Measurements from ENCODE around the gene SIRPB2. TPM values are rescaled to one million over a fixed set of nuclear protein-coding genes. Genes with fewer than 3 reads are reported as not detected.

The SIRPB2 gene
- total RNA-seq, 1 donor from 2014 or later = not detected

GRCh38 chr20:1489325-1489724 is 1.9 kb downstream of the SIRPB2 start:
- H3K27me3 Mint-ChIP-seq = peaks cover 9% of the 10 kb centered on the region
- ChIA-PET POLR2A (no interaction called here), CTCF (interaction anchor here (2.0 kb wide), 1 partner anchor 14 kb away, joined by 9 read pairs; no protein-coding TSS in a partner anchor)
- H3K4me1 Mint-ChIP-seq = peaks cover 28% of the 10 kb centered on the region
- no peaks in the 10 kb centered on the region for H3K36me3 Mint-ChIP-seq (ENCODE audit: low read depth)
- H3K27ac Mint-ChIP-seq = no peak overlapping the region
- no peak overlapping the region for H3K4me3 Mint-ChIP-seq
- no peak for TF ChIP-seq CTCF (IDR thresholded peaks at IDR 0.05)
- H3K9me3 Mint-ChIP-seq = no peaks in the 10 kb centered on the region
- intact Hi-C loops (cut with micrococcal nuclease) = no loop called here
- no peak for ATAC-seq (ENCODE audit: low read depth)
- DNase-seq = no peak

GRCh38 chr20:1486566-1486965 is 4.7 kb downstream of the SIRPB2 start:
- TF ChIP-seq CTCF (IDR thresholded peaks at IDR 0.05) = no peak
- DNase-seq = no peak
- no peak for ATAC-seq (ENCODE audit: low read depth)
- intact Hi-C loops (cut with micrococcal nuclease) = no loop called here
- H3K4me1 Mint-ChIP-seq = peaks cover 8% of the 10 kb centered on the region
- H3K9me3 Mint-ChIP-seq = no peaks in the 10 kb centered on the region
- peaks cover 20% of the 10 kb centered on the region for H3K27me3 Mint-ChIP-seq
- H3K27ac Mint-ChIP-seq = no peak overlapping the region
- ChIA-PET CTCF (no interaction called here), POLR2A (no interaction called here)
- no peak overlapping the region for H3K4me3 Mint-ChIP-seq
- no peaks in the 10 kb centered on the region for H3K36me3 Mint-ChIP-seq (ENCODE audit: low read depth)

- no peak overlapping the region for H3K27ac Mint-ChIP-seq
- H3K27me3 Mint-ChIP-seq = peaks cover 22% of the 10 kb centered on the region
- intact Hi-C loops (cut with micrococcal nuclease) = no loop called here
- no peak for ATAC-seq (ENCODE audit: low read depth)
- no peak for TF ChIP-seq CTCF (IDR thresholded peaks at IDR 0.05)
- ChIA-PET POLR2A (no interaction called here), CTCF (no interaction called here)
- H3K4me3 Mint-ChIP-seq = no peak overlapping the region
- H3K36me3 Mint-ChIP-seq (ENCODE audit: low read depth) = no peaks in the 10 kb centered on the region
- H3K9me3 Mint-ChIP-seq = no peaks in the 10 kb centered on the region
- DNase-seq = no peak
- H3K4me1 Mint-ChIP-seq = peaks cover 2% of the 10 kb centered on the region
These were observed 6.6 kb downstream of the SIRPB2 start for GRCh38 chr20:1484438-1485116.

GRCh38 chr20:1479831-1480595 is 11.2 kb downstream of the SIRPB2 start:
- no peak overlapping the region for H3K4me3 Mint-ChIP-seq
- H3K4me1 Mint-ChIP-seq = peaks cover 2% of the 10 kb centered on the region
- no peak overlapping the region for H3K27ac Mint-ChIP-seq
- DNase-seq = no peak
- ChIA-PET POLR2A (no interaction called here), CTCF (no interaction called here)
- no peaks in the 10 kb centered on the region for H3K36me3 Mint-ChIP-seq (ENCODE audit: low read depth)
- TF ChIP-seq CTCF (IDR thresholded peaks at IDR 0.05) = no peak
- no peak for ATAC-seq (ENCODE audit: low read depth)
- no peaks in the 10 kb centered on the region for H3K9me3 Mint-ChIP-seq
- intact Hi-C loops (cut with micrococcal nuclease) = no loop called here
- H3K27me3 Mint-ChIP-seq = peaks cover 13% of the 10 kb centered on the region

GRCh38 chr20:1478566-1478965 is 12.7 kb downstream of the SIRPB2 start:
- Mint-ChIP-seq H3K27me3 (peaks cover 6% of the 10 kb centered on the region), H3K27ac (no peak overlapping the region)
- POLR2A ChIA-PET = no interaction called here

More at GRCh38 chr20:1478566-1478965, 12.7 kb downstream of the SIRPB2 start:
- no peak for TF ChIP-seq CTCF (IDR thresholded peaks at IDR 0.05)
- ATAC-seq (ENCODE audit: low read depth) = no peak
- Mint-ChIP-seq H3K4me3 (no peak overlapping the region), H3K36me3 (ENCODE audit: low read depth) (no peaks in the 10 kb centered on the region), H3K4me1 (no peaks in the 10 kb centered on the region), H3K9me3 (no peaks in the 10 kb centered on the region)
- DNase-seq = no peak
- CTCF ChIA-PET = no interaction called here
- intact Hi-C loops (cut with micrococcal nuclease) = no loop called here

Data from activated B cell treated with CpG ODN at 0.5 μM for 24 hours (primary cell).